LNCaP clone FGC (cell line): ENCODE measurements around the gene LPAR6.

Experiments
- DNase-seq: peaks from one replicate; pipeline ENCODE4 v3.0.0-alpha.2; 2011; ENCODE audit warnings: low read depth
- H3K4me3 ChIP-seq: 2 replicates; pipeline ENCODE4 v1.5.1; 2011; ENCODE audit warnings: mild to moderate bottlenecking, low read depth, low read length, control low read depth
- CTCF ChIP-seq: IDR thresholded peaks from 2 replicates; pipeline ENCODE4 v1.5.1; 2012; ENCODE audit warnings: mild to moderate bottlenecking; ENCODE audit not compliant: control insufficient read depth, insufficient read depth; ENCODE audit errors: extremely low read depth

Gene LPAR6

GRCh38 chr13:48370815-48371214, 42.1 kb downstream of the LPAR6 start:
- TF ChIP-seq CTCF, result no peak
- no peak overlapping the region for H3K4me3 ChIP-seq
- no peak for DNase-seq

GRCh38 chr13:48369988-48370387, 42.9 kb downstream of the LPAR6 start:
- no peak overlapping the region for H3K4me3 ChIP-seq
- DNase-seq, result no peak
- TF ChIP-seq CTCF, result no peak
